Measurements from ENCODE around the gene ANKRD30A. TPM values are rescaled to one million over a fixed set of nuclear protein-coding genes. Genes with fewer than 3 reads are reported as not detected.
"Not testable (repeated sequence)": the region's sequence is repeated elsewhere in the genome, so short reads cannot be mapped to it uniquely, and the experiment has no call there.

ANKRD30A gene
- total RNA-seq, 1 donor from 2014 or later: not detected

DNA sequence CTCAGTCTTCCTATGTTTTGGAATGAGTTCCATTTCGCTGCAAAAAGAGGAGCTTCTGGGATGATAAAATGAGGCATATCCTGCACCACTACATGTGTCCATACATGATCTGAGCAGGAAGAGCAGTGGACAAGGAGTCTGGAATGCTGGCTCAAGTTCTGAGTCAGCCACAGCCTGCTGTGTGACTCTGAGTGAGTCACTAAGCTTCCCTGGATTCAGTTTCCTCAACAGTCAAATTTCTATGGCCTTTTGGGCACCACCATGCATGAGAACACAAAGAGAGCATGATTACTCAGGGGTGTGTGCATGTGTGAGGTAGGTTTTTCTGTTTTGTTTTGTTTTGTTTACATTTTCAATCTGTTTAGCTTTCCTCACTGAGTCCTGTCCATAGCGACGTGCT is 254.6 kb downstream of the ANKRD30A start:
- TF ChIP-seq CTCF (IDR thresholded peaks at IDR 0.05; ENCODE audit: unreplicated experiment): no peak
- Mint-ChIP-seq H3K4me3 (ENCODE audit: unreplicated experiment) (no peak overlapping the region), H3K9me3 (ENCODE audit: unreplicated experiment) (peaks cover 51% of the 10 kb centered on the region), H3K27me3 (ENCODE audit: unreplicated experiment) (peaks cover 5% of the 10 kb centered on the region), H3K36me3 (ENCODE audit: low read depth, unreplicated experiment) (peaks cover 11% of the 10 kb centered on the region), H3K27ac (ENCODE audit: unreplicated experiment) (no peak overlapping the region), H3K4me1 (ENCODE audit: unreplicated experiment) (no peaks in the 10 kb centered on the region)
- no peak for DNase-seq (ENCODE audit: low spot score)

GRCh38 chr10:37381271-37381670 is 255.9 kb downstream of the ANKRD30A start:
- Mint-ChIP-seq H3K27me3 (ENCODE audit: unreplicated experiment) (peaks cover 3% of the 10 kb centered on the region), H3K27ac (ENCODE audit: unreplicated experiment) (no peak overlapping the region), H3K9me3 (ENCODE audit: unreplicated experiment) (peaks cover 43% of the 10 kb centered on the region), H3K4me1 (ENCODE audit: unreplicated experiment) (no peaks in the 10 kb centered on the region), H3K4me3 (ENCODE audit: unreplicated experiment) (peak overlapping the region; percentile 34), H3K36me3 (ENCODE audit: low read depth, unreplicated experiment) (peaks cover 13% of the 10 kb centered on the region)
- TF ChIP-seq CTCF (IDR thresholded peaks at IDR 0.05; ENCODE audit: unreplicated experiment): no peak
- DNase-seq (ENCODE audit: low spot score): no peak

- Mint-ChIP-seq H3K9me3 (ENCODE audit: unreplicated experiment) (peaks cover 27% of the 10 kb centered on the region), H3K27me3 (ENCODE audit: unreplicated experiment) (peaks cover 4% of the 10 kb centered on the region), H3K4me1 (ENCODE audit: unreplicated experiment) (no peaks in the 10 kb centered on the region), H3K27ac (ENCODE audit: unreplicated experiment) (no peak overlapping the region), H3K4me3 (ENCODE audit: unreplicated experiment) (no peak overlapping the region), H3K36me3 (ENCODE audit: low read depth, unreplicated experiment) (peaks cover 15% of the 10 kb centered on the region)
- TF ChIP-seq CTCF (IDR thresholded peaks at IDR 0.05; ENCODE audit: unreplicated experiment): no peak
- no peak for DNase-seq (ENCODE audit: low spot score)
Observed at GRCh38 chr10:37384923-37385322, 259.5 kb downstream of the ANKRD30A start.

- Mint-ChIP-seq H3K27me3 (ENCODE audit: unreplicated experiment) (peaks cover 4% of the 10 kb centered on the region), H3K4me3 (ENCODE audit: unreplicated experiment) (no peak overlapping the region), H3K9me3 (ENCODE audit: unreplicated experiment) (peaks cover 28% of the 10 kb centered on the region)
Observed at GRCh38 chr10:37390926-37391325, 265.5 kb downstream of the ANKRD30A start.

GRCh38 chr10:37400774-37401173 is 275.4 kb downstream of the ANKRD30A start:
- not testable (repeated sequence) for H3K36me3 Mint-ChIP-seq (ENCODE audit: low read depth, unreplicated experiment); H3K4me1 Mint-ChIP-seq (ENCODE audit: unreplicated experiment); H3K4me3 Mint-ChIP-seq (ENCODE audit: unreplicated experiment); H3K27ac Mint-ChIP-seq (ENCODE audit: unreplicated experiment); DNase-seq (ENCODE audit: low spot score); H3K27me3 Mint-ChIP-seq (ENCODE audit: unreplicated experiment)
- peaks cover 40% of the 10 kb centered on the region for H3K9me3 Mint-ChIP-seq (ENCODE audit: unreplicated experiment)

More at GRCh38 chr10:37390926-37391325, 265.5 kb downstream of the ANKRD30A start:
- no peak for TF ChIP-seq CTCF (IDR thresholded peaks at IDR 0.05; ENCODE audit: unreplicated experiment)
- Mint-ChIP-seq H3K4me1 (ENCODE audit: unreplicated experiment) (no peaks in the 10 kb centered on the region), H3K36me3 (ENCODE audit: low read depth, unreplicated experiment) (peaks cover 8% of the 10 kb centered on the region), H3K27ac (ENCODE audit: unreplicated experiment) (no peak overlapping the region)
- DNase-seq (ENCODE audit: low spot score): no peak
